Adipocyte (in vitro differentiated cells): ENCODE data around the gene POR.

Experiments used
- DNase-seq: peaks from one replicate; pipeline ENCODE4 v3.0.0-alpha.2; 2015; ENCODE audit warnings: low read depth
- H3K27me3 ChIP-seq: replicated peaks from 2 replicates; pipeline ENCODE4 v1.7.0; 2013; ENCODE audit warnings: mild to moderate bottlenecking, low read length, moderate library complexity; ENCODE audit not compliant: control insufficient read depth, insufficient read depth
- H3K36me3 ChIP-seq: 2 replicates; pipeline ENCODE4 v1.7.0; 2013; ENCODE audit warnings: low read length, mild to moderate bottlenecking, moderate library complexity; ENCODE audit not compliant: control insufficient read depth, insufficient read depth, severe bottlenecking
- H3K4me1 ChIP-seq: 2 replicates; pipeline ENCODE4 v1.7.0; 2013; ENCODE audit warnings: mild to moderate bottlenecking, low read length, moderate library complexity; ENCODE audit not compliant: control insufficient read depth, insufficient read depth
- H3K4me3 ChIP-seq: 2 replicates; pipeline ENCODE4 v1.7.0; 2013; ENCODE audit warnings: mild to moderate bottlenecking, low read length, moderate library complexity
- H3K9ac ChIP-seq: 2 replicates; pipeline ENCODE4 v1.7.0; 2013; ENCODE audit warnings: mild to moderate bottlenecking, low read length, moderate library complexity
- H3K9me3 ChIP-seq: 2 replicates; pipeline ENCODE4 v1.7.0; 2013; ENCODE audit warnings: mild to moderate bottlenecking, low read length, moderate library complexity; ENCODE audit not compliant: control insufficient read depth

Gene POR

GRCh38 chr7:75922966-75923603 lies 8.1 kb downstream of the POR start:
- H3K4me1 ChIP-seq = peaks cover 58% of the 10 kb centered on the region
- H3K4me3 ChIP-seq = no peak overlapping the region
- peaks cover 37% of the 10 kb centered on the region for H3K36me3 ChIP-seq
- no peak for DNase-seq
- H3K27me3 ChIP-seq = no peaks in the 10 kb centered on the region
- no peaks in the 10 kb centered on the region for H3K9me3 ChIP-seq
- H3K9ac ChIP-seq = no peak overlapping the region

GRCh38 chr7:75924256-75924655 lies 9.3 kb downstream of the POR start:
- no peaks in the 10 kb centered on the region for H3K9me3 ChIP-seq
- no peaks in the 10 kb centered on the region for H3K27me3 ChIP-seq
- DNase-seq = no peak
- peaks cover 47% of the 10 kb centered on the region for H3K4me1 ChIP-seq
- H3K9ac ChIP-seq = no peak overlapping the region
- no peak overlapping the region for H3K4me3 ChIP-seq
- peaks cover 44% of the 10 kb centered on the region for H3K36me3 ChIP-seq

- peaks cover 41% of the 10 kb centered on the region for H3K4me1 ChIP-seq
- no peak for DNase-seq
- H3K36me3 ChIP-seq = peaks cover 50% of the 10 kb centered on the region
- no peaks in the 10 kb centered on the region for H3K27me3 ChIP-seq
- H3K9ac ChIP-seq = no peak overlapping the region
- no peaks in the 10 kb centered on the region for H3K9me3 ChIP-seq
- no peak overlapping the region for H3K4me3 ChIP-seq
These were observed 9.9 kb downstream of the POR start for GRCh38 chr7:75924889-75925288.

GRCh38 chr7:75925717-75926435 lies 10.9 kb downstream of the POR start:
- Histone ChIP-seq H3K27me3 (no peaks in the 10 kb centered on the region), H3K36me3 (peaks cover 50% of the 10 kb centered on the region), H3K9ac (no peak overlapping the region), H3K9me3 (no peaks in the 10 kb centered on the region), H3K4me3 (no peak overlapping the region), H3K4me1 (peaks cover 34% of the 10 kb centered on the region)
- DNase-seq = no peak

- Histone ChIP-seq H3K27me3 (no peaks in the 10 kb centered on the region), H3K9me3 (peaks cover under 1% of the 10 kb centered on the region), H3K4me1 (peaks cover 15% of the 10 kb centered on the region), H3K9ac (no peak overlapping the region), H3K4me3 (no peak overlapping the region), H3K36me3 (peaks cover 51% of the 10 kb centered on the region)
- no peak for DNase-seq
These were observed 13.6 kb downstream of the POR start for GRCh38 chr7:75928568-75928914.

GRCh38 chr7:75931680-75932079 lies 16.7 kb downstream of the POR start:
- H3K36me3 ChIP-seq = peaks cover 42% of the 10 kb centered on the region
- peaks cover 6% of the 10 kb centered on the region for H3K9me3 ChIP-seq
- H3K9ac ChIP-seq = no peak overlapping the region
- DNase-seq = no peak
- no peaks in the 10 kb centered on the region for H3K27me3 ChIP-seq
- peaks cover 34% of the 10 kb centered on the region for H3K4me1 ChIP-seq
- no peak overlapping the region for H3K4me3 ChIP-seq

GRCh38 chr7:75937958-75938786 lies 23.2 kb downstream of the POR start:
- H3K9ac ChIP-seq = peak overlapping the region; percentile 28
- DNase-seq = peak; percentile 95
- peaks cover 23% of the 10 kb centered on the region for H3K36me3 ChIP-seq

GRCh38 chr7:75938921-75939320 lies 24.0 kb downstream of the POR start:
- H3K9me3 ChIP-seq = peaks cover 2% of the 10 kb centered on the region
- H3K27me3 ChIP-seq = no peaks in the 10 kb centered on the region
- peaks cover 24% of the 10 kb centered on the region for H3K36me3 ChIP-seq
- H3K9ac ChIP-seq = peak overlapping the region; percentile 12
- H3K4me1 ChIP-seq = peaks cover 49% of the 10 kb centered on the region
- no peak overlapping the region for H3K4me3 ChIP-seq
- no peak for DNase-seq

More at GRCh38 chr7:75937958-75938786, 23.2 kb downstream of the POR start:
- Histone ChIP-seq H3K4me1 (peaks cover 49% of the 10 kb centered on the region), H3K27me3 (no peaks in the 10 kb centered on the region), H3K4me3 (no peak overlapping the region), H3K9me3 (peaks cover 6% of the 10 kb centered on the region)

GRCh38 chr7:75943864-75944263 lies 28.9 kb downstream of the POR start:
- Histone ChIP-seq H3K4me3 (no peak overlapping the region), H3K4me1 (peaks cover 37% of the 10 kb centered on the region), H3K9ac (no peak overlapping the region), H3K9me3 (no peaks in the 10 kb centered on the region), H3K27me3 (no peaks in the 10 kb centered on the region), H3K36me3 (peaks cover 44% of the 10 kb centered on the region)
- DNase-seq = no peak

GRCh38 chr7:75944507-75944906 lies 29.6 kb downstream of the POR start:
- peaks cover 41% of the 10 kb centered on the region for H3K36me3 ChIP-seq
- H3K4me1 ChIP-seq = peaks cover 33% of the 10 kb centered on the region
- no peaks in the 10 kb centered on the region for H3K9me3 ChIP-seq
- no peaks in the 10 kb centered on the region for H3K27me3 ChIP-seq
- DNase-seq = no peak
- H3K4me3 ChIP-seq = no peak overlapping the region
- no peak overlapping the region for H3K9ac ChIP-seq
